NCI-H510A (cell line): ENCODE measurements around the gene AIM2.
"Not testable (repeated sequence)": the region's sequence is repeated elsewhere in the genome, so short reads cannot be mapped to it uniquely, and the experiment has no call there.

ENCODE experiments used
- DNase-seq: peaks from one replicate; lab custom pipeline; 2025; lab: John Stamatoyannopoulos, UW

Gene AIM2

GRCh38 chr1:159076438-159077119, at the start of gene AIM2:
Gene AIM2 (minus strand): TSS chr1:159076766. CDS start chr1:159073499, 3,267 bp downstream.
- DNase-seq: no peak

- DNase-seq: no peak
Observed at GRCh38 chr1:159123587-159123986, 47.0 kb upstream of the AIM2 start.

GRCh38 chr1:159122005-159122621, 45.5 kb upstream of the AIM2 start:
- DNase-seq: no peak

GRCh38 chr1:159121526-159121925, 45.0 kb upstream of the AIM2 start:
- no peak for DNase-seq

- DNase-seq: no peak
Observed at GRCh38 chr1:159120317-159120716, 43.8 kb upstream of the AIM2 start.

- DNase-seq: no peak
Observed at GRCh38 chr1:159113596-159114433, 37.2 kb upstream of the AIM2 start.

GRCh38 chr1:159103021-159103420, 26.5 kb upstream of the AIM2 start:
- not testable (repeated sequence) for DNase-seq

- no peak for DNase-seq
Observed at GRCh38 chr1:159100589-159100988, 24.0 kb upstream of the AIM2 start.

GRCh38 chr1:159098596-159098995, 22.0 kb upstream of the AIM2 start:
- DNase-seq: no peak

- no peak for DNase-seq
Observed at GRCh38 chr1:159092036-159092760, 15.6 kb upstream of the AIM2 start.

GRCh38 chr1:159091607-159092031, 15.1 kb upstream of the AIM2 start:
- DNase-seq: no peak

- DNase-seq: no peak
Observed at GRCh38 chr1:159091180-159091560, 14.6 kb upstream of the AIM2 start.

- DNase-seq: no peak
Observed at GRCh38 chr1:159090286-159091179, 14.0 kb upstream of the AIM2 start.

GRCh38 chr1:159089184-159089791, 12.7 kb upstream of the AIM2 start:
- no peak for DNase-seq

GRCh38 chr1:159088546-159089183, 12.1 kb upstream of the AIM2 start:
- DNase-seq: no peak

GRCh38 chr1:159088050-159088449, 11.5 kb upstream of the AIM2 start:
- no peak for DNase-seq

GRCh38 chr1:159084867-159085266, 8.3 kb upstream of the AIM2 start:
- no peak for DNase-seq

GRCh38 chr1:159084152-159084551, 7.6 kb upstream of the AIM2 start:
- no peak for DNase-seq

GRCh38 chr1:159083013-159083412, 6.4 kb upstream of the AIM2 start:
- no peak for DNase-seq

- no peak for DNase-seq
Observed at GRCh38 chr1:159081626-159082025, 5.1 kb upstream of the AIM2 start.
